ENCODE results near the gene DNAJB11. TPM values are rescaled to one million over a fixed set of nuclear protein-coding genes. Genes with fewer than 3 reads are reported as not detected.
"Not testable (repeated sequence)": the region's sequence is repeated elsewhere in the genome, so short reads cannot be mapped to it uniquely, and the experiment has no call there.

Gene DNAJB11
- total RNA-seq, 2 donors from 2014 or later = 34.9 to 42.5 TPM

- Histone ChIP-seq H3K27ac (no peak overlapping the region), H3K9me3 (no peaks in the 10 kb centered on the region)
- WGBS = 85% methylated on average over 6 of the region's 6 CpGs
Measured at GRCh38 chr3:186551387-186551786, 19.1 kb upstream of the DNAJB11 start.

GRCh38 chr3:186552408-186553031 is 18.0 kb upstream of the DNAJB11 start:
- no peaks in the 10 kb centered on the region for H3K4me1 ChIP-seq (replicated peaks)
- WGBS = 61% methylated on average over 5 of the region's 5 CpGs
- peaks cover 0 to 4% of the 10 kb centered on the region in 2 donors for H3K36me3 ChIP-seq
- H3K27me3 ChIP-seq (replicated peaks; ENCODE audit: insufficient read depth) = no peaks in the 10 kb centered on the region
- H3K9me3 ChIP-seq = no peaks in the 10 kb centered on the region
- intact Hi-C loops (cut with DNase I) = no loop called here
- no peak overlapping the region for H3K4me3 ChIP-seq
- no peak for DNase-seq (ENCODE audit: low spot score)
- H3K27ac ChIP-seq = no peak overlapping the region
- TF ChIP-seq POLR2AphosphoS5 (IDR thresholded peaks at IDR 0.05) = no peak

More at GRCh38 chr3:186551387-186551786, 19.1 kb upstream of the DNAJB11 start:
- intact Hi-C loops (cut with DNase I) = no loop called here
- H3K36me3 ChIP-seq = peaks cover 0 to 4% of the 10 kb centered on the region in 2 donors
- DNase-seq (ENCODE audit: low spot score) = no peak
- no peak overlapping the region for H3K4me3 ChIP-seq
- TF ChIP-seq POLR2A (IDR thresholded peaks at IDR 0.05) = no peak
- no peak for TF ChIP-seq CTCF (IDR thresholded peaks at IDR 0.05)
- no peak for TF ChIP-seq POLR2AphosphoS5 (IDR thresholded peaks at IDR 0.05)
- H3K27me3 ChIP-seq (replicated peaks; ENCODE audit: insufficient read depth) = no peaks in the 10 kb centered on the region
- H3K4me1 ChIP-seq (replicated peaks) = no peaks in the 10 kb centered on the region

GRCh38 chr3:186564586-186564985 is 5.9 kb upstream of the DNAJB11 start:
- H3K4me3 ChIP-seq = no peak overlapping the region
- no peaks in the 10 kb centered on the region for H3K4me1 ChIP-seq (replicated peaks)
- no peaks in the 10 kb centered on the region for H3K27me3 ChIP-seq (replicated peaks; ENCODE audit: insufficient read depth)
- TF ChIP-seq POLR2A (IDR thresholded peaks at IDR 0.05) (no peak), POLR2AphosphoS5 (IDR thresholded peaks at IDR 0.05) (no peak)
- intact Hi-C loops (cut with DNase I) = no loop called here
- no peaks in the 10 kb centered on the region for H3K9me3 ChIP-seq
- DNase-seq (ENCODE audit: low spot score) = no peak
- no peak overlapping the region for H3K27ac ChIP-seq
- H3K36me3 ChIP-seq = no peaks in the 10 kb centered on the region

- under 1% methylated on average over 14 of the region's 14 CpGs for WGBS
- Histone ChIP-seq H3K9me3 (no peaks in the 10 kb centered on the region), H3K27ac (peak overlapping the region; percentile 79 to 90), H3K4me3 (peak overlapping the region; percentile 79 to 88), H3K36me3 (no peaks in the 10 kb centered on the region), H3K27me3 (replicated peaks; ENCODE audit: insufficient read depth) (no peaks in the 10 kb centered on the region), H3K4me1 (replicated peaks) (peaks cover 3% of the 10 kb centered on the region)
- intact Hi-C loops (cut with DNase I) = no loop called here
- no peak for DNase-seq (ENCODE audit: low spot score)
- no peak for TF ChIP-seq POLR2AphosphoS5 (IDR thresholded peaks at IDR 0.05)
- TF ChIP-seq POLR2A (IDR thresholded peaks at IDR 0.05) = no peak
- no peak for TF ChIP-seq CTCF (IDR thresholded peaks at IDR 0.05)
Measured at GRCh38 chr3:186566772-186567071, 3.8 kb upstream of the DNAJB11 start.

- WGBS = under 1% methylated on average over 42 of the region's 66 CpGs
- intact Hi-C loops (cut with DNase I) = no loop called here
- H3K36me3 ChIP-seq = no peaks in the 10 kb centered on the region
- TF ChIP-seq POLR2A (IDR thresholded peaks at IDR 0.05) (peak; percentile 92), POLR2AphosphoS5 (IDR thresholded peaks at IDR 0.05) (peak; percentile 79), CTCF (IDR thresholded peaks at IDR 0.05) (no peak)
- H3K27ac ChIP-seq = peak within 1 kb of the TSS; percentile 79 to 90
- peak within 1 kb of the TSS; percentile 79 to 88 for H3K4me3 ChIP-seq
- no peaks in the 10 kb centered on the region for H3K9me3 ChIP-seq
- peaks cover 3% of the 10 kb centered on the region for H3K4me1 ChIP-seq (replicated peaks)
- peak; percentile 83 for DNase-seq (ENCODE audit: low spot score)
- no peaks in the 10 kb centered on the region for H3K27me3 ChIP-seq (replicated peaks; ENCODE audit: insufficient read depth)
Measured at GRCh38 chr3:186567072-186567921, 3.2 kb upstream of the DNAJB11 start, which contains the start of gene TBCCD1. TBCCD1 (minus strand) TSS chr3:186567339; CDS start chr3:186564329, 3,010 bp downstream.

GRCh38 chr3:186569361-186569760 is 1.2 kb upstream of the DNAJB11 start:
- intact Hi-C loops (cut with DNase I); H3K9me3 ChIP-seq; H3K4me3 ChIP-seq; H3K27me3 ChIP-seq (replicated peaks; ENCODE audit: insufficient read depth); H3K4me1 ChIP-seq (replicated peaks); H3K36me3 ChIP-seq; H3K27ac ChIP-seq; DNase-seq (ENCODE audit: low spot score): not testable (repeated sequence)
- WGBS = 73% methylated on average over 11 of the region's 11 CpGs

Data from prostate gland (tissue), 2 donors.